ENCODE results near the gene LPP. TPM values are rescaled to one million over a fixed set of nuclear protein-coding genes. Genes with fewer than 3 reads are reported as not detected.

LPP gene
- total and polyA plus RNA-seq, 9 of the 15 experiments (the other 6 are each of a cell fraction or from before 2014, with no cell fraction given) = 0.07 to 0.18 TPM; not detected in 7

GRCh38 chr3:188204526-188204925 is 50.6 kb downstream of the LPP start (continued):
- TF ChIP-seq, protein P1, sequence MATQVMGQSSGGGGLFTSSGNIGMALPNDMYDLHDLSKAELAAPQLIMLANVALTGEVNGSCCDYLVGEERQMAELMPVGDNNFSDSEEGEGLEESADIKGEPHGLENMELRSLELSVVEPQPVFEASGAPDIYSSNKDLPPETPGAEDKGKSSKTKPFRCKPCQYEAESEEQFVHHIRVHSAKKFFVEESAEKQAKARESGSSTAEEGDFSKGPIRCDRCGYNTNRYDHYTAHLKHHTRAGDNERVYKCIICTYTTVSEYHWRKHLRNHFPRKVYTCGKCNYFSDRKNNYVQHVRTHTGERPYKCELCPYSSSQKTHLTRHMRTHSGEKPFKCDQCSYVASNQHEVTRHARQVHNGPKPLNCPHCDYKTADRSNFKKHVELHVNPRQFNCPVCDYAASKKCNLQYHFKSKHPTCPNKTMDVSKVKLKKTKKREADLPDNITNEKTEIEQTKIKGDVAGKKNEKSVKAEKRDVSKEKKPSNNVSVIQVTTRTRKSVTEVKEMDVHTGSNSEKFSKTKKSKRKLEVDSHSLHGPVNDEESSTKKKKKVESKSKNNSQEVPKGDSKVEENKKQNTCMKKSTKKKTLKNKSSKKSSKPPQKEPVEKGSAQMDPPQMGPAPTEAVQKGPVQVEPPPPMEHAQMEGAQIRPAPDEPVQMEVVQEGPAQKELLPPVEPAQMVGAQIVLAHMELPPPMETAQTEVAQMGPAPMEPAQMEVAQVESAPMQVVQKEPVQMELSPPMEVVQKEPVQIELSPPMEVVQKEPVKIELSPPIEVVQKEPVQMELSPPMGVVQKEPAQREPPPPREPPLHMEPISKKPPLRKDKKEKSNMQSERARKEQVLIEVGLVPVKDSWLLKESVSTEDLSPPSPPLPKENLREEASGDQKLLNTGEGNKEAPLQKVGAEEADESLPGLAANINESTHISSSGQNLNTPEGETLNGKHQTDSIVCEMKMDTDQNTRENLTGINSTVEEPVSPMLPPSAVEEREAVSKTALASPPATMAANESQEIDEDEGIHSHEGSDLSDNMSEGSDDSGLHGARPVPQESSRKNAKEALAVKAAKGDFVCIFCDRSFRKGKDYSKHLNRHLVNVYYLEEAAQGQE (IDR thresholded peaks at IDR 0.05; ENCODE audit: borderline replicate concordance) = no peak
- TF ChIP-seq, protein P1 (CRISPR knock-in tag; IDR thresholded peaks at IDR 0.05; ENCODE audit: low read depth) = no peak
- TF ChIP-seq, protein P2, sequence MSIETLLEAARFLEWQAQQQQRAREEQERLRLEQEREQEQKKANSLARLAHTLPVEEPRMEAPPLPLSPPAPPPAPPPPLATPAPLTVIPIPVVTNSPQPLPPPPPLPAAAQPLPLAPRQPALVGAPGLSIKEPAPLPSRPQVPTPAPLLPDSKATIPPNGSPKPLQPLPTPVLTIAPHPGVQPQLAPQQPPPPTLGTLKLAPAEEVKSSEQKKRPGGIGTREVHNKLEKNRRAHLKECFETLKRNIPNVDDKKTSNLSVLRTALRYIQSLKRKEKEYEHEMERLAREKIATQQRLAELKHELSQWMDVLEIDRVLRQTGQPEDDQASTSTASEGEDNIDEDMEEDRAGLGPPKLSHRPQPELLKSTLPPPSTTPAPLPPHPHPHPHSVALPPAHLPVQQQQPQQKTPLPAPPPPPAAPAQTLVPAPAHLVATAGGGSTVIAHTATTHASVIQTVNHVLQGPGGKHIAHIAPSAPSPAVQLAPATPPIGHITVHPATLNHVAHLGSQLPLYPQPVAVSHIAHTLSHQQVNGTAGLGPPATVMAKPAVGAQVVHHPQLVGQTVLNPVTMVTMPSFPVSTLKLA (conservative IDR thresholded peaks at IDR 0.05) = no peak
- TF ChIP-seq ZNF592 (IDR thresholded peaks at IDR 0.05) = no peak
- TF ChIP-seq MAFF (IDR thresholded peaks at IDR 0.05; ENCODE audit: low read length) = no peak
- no peak for TF ChIP-seq MITF (IDR thresholded peaks at IDR 0.05)
- TF ChIP-seq NRF1 (conservative IDR thresholded peaks at IDR 0.05 in 1 of 2, IDR thresholded peaks at IDR 0.05 in 1 of 2) = no peak
- no peak for TF ChIP-seq ZNF639 (CRISPR knock-in tag; conservative IDR thresholded peaks at IDR 0.05 in 1 of 2, IDR thresholded peaks at IDR 0.05 in 1 of 2)
- TF ChIP-seq CREBBP (IDR thresholded peaks at IDR 0.05; ENCODE audit: low read depth, low read length) = no peak

All from K562 (cell line).